Nephron progenitor cell (in vitro differentiated cells): ENCODE measurements around the gene UBE2G2.

Experiments used
- DNase-seq: peaks from one replicate; pipeline ENCODE4 v3.0.0; 2021
- H3K27ac Mint-ChIP-seq: 2 replicates; pipeline ENCODE4 v1.8.0; 2021; ENCODE audit warnings: mild to moderate bottlenecking, moderate library complexity, mixed read lengths
- H3K27me3 Mint-ChIP-seq: 2 replicates; pipeline ENCODE4 v1.8.0; 2021; ENCODE audit warnings: mild to moderate bottlenecking, low read depth, mixed read lengths; ENCODE audit not compliant: poor library complexity
- H3K36me3 Mint-ChIP-seq: 2 replicates; pipeline ENCODE4 v1.8.0; 2021; ENCODE audit warnings: low read depth, mixed read lengths
- H3K4me1 Mint-ChIP-seq: 2 replicates; pipeline ENCODE4 v1.8.0; 2021; ENCODE audit warnings: mixed read lengths
- H3K4me3 Mint-ChIP-seq: 2 replicates; pipeline ENCODE4 v1.8.0; 2021; ENCODE audit warnings: mild to moderate bottlenecking, moderate library complexity, mixed read lengths
- H3K9me3 Mint-ChIP-seq: 2 replicates; pipeline ENCODE4 v1.8.0; 2021; ENCODE audit warnings: mild to moderate bottlenecking, moderate library complexity, mixed read lengths
- TF ChIP-seq, protein P1 (sequence below): fragments of 200-600 bp; sonication (generic); IDR thresholded peaks from 2 replicates; pipeline ENCODE4 v1.5.0; 2021; ENCODE audit warnings: antibody characterized with exemption

Gene UBE2G2

DNA sequence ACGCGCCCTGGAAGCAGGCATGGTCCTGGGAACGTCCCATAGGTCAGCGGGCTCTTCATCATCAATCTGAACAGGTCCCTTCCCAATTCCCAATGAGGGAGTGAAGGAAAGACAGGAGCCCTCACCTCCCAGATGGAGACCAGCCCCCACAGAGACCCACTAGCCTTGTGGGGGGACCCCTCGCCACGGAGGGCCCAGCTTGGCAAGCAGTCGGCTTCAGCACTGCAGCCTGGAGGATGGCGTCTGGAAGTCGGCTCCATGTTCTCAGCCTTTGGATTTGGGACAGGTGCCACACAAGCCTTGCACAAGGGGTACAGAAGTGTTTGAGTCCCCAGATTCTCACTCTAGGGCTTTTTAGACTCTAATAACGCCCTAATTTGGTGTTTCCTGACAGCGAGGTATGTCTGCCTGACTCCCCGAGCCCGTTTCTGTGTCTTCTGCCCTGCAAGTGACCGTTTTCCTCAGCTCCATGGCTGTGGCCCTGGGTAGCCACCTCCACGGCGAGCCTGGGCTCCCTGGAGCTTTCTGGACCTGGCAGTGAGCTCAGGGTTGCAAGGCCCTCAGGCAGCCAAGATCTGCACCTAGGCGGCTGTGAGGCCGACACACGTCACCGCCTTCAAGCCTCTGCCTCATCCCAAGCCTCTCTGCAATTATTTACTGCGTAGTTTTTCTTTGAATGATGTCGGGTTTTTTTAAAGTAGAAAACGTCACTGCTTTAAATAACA is 41.3 kb upstream of the UBE2G2 start:
- H3K36me3 Mint-ChIP-seq = no peaks in the 10 kb centered on the region
- H3K4me3 Mint-ChIP-seq = no peak overlapping the region
- peaks cover 33% of the 10 kb centered on the region for H3K4me1 Mint-ChIP-seq
- H3K27ac Mint-ChIP-seq = no peak overlapping the region
- peaks cover 13% of the 10 kb centered on the region for H3K27me3 Mint-ChIP-seq
- TF ChIP-seq, protein P1, sequence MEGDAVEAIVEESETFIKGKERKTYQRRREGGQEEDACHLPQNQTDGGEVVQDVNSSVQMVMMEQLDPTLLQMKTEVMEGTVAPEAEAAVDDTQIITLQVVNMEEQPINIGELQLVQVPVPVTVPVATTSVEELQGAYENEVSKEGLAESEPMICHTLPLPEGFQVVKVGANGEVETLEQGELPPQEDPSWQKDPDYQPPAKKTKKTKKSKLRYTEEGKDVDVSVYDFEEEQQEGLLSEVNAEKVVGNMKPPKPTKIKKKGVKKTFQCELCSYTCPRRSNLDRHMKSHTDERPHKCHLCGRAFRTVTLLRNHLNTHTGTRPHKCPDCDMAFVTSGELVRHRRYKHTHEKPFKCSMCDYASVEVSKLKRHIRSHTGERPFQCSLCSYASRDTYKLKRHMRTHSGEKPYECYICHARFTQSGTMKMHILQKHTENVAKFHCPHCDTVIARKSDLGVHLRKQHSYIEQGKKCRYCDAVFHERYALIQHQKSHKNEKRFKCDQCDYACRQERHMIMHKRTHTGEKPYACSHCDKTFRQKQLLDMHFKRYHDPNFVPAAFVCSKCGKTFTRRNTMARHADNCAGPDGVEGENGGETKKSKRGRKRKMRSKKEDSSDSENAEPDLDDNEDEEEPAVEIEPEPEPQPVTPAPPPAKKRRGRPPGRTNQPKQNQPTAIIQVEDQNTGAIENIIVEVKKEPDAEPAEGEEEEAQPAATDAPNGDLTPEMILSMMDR = no peak
- no peak for DNase-seq
- no peaks in the 10 kb centered on the region for H3K9me3 Mint-ChIP-seq

DNA sequence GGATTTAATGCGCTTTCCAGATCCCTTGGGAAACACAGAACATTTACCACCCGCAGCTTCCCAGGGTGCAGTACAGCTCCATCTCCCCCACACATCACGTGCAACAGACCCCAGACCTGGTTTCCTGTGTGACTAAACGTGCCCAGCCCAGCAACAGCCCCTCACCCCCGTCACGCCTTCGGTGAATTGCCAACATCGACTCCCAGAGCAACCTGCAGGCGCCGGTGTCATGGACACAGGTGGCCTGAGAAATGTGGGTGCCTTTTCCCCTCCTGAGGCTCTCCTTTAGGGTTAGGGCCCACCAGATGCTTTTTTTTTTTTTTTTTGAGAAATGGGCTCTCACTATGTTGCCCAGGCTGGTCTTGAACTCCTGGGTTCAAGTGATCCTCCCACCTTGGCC is 40.5 kb upstream of the UBE2G2 start:
- H3K36me3 Mint-ChIP-seq = no peaks in the 10 kb centered on the region
- TF ChIP-seq, protein P1 = no peak
- no peaks in the 10 kb centered on the region for H3K9me3 Mint-ChIP-seq
- H3K27ac Mint-ChIP-seq = no peak overlapping the region
- H3K4me1 Mint-ChIP-seq = peaks cover 33% of the 10 kb centered on the region
- H3K27me3 Mint-ChIP-seq = peaks cover 13% of the 10 kb centered on the region
- no peak overlapping the region for H3K4me3 Mint-ChIP-seq
- no peak for DNase-seq

DNA sequence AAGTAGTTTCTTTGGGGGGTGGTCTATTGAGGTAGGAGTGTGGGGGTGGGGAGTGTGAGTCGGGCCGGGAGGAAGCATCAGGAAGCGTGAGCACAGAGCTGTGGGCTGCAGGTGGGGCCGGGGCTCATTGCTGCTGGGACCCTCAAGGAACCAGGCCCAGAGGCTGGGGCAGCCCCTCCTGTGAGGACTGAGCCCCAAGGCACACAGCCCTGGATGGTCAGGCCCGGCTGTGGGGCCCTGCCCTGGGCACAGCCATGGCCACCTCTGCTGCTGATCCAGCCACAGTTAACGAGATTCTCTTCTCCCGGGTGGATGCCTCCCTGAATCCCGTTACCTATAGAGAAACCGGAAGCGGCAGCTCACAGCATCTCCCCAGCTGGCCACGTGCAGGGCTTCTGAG is 39.2 kb upstream of the UBE2G2 start:
- Mint-ChIP-seq H3K27ac (no peak overlapping the region), H3K27me3 (peaks cover 13% of the 10 kb centered on the region), H3K4me3 (no peak overlapping the region), H3K36me3 (no peaks in the 10 kb centered on the region), H3K9me3 (no peaks in the 10 kb centered on the region), H3K4me1 (peaks cover 26% of the 10 kb centered on the region)
- DNase-seq = no peak
- TF ChIP-seq, protein P1 = no peak

DNA sequence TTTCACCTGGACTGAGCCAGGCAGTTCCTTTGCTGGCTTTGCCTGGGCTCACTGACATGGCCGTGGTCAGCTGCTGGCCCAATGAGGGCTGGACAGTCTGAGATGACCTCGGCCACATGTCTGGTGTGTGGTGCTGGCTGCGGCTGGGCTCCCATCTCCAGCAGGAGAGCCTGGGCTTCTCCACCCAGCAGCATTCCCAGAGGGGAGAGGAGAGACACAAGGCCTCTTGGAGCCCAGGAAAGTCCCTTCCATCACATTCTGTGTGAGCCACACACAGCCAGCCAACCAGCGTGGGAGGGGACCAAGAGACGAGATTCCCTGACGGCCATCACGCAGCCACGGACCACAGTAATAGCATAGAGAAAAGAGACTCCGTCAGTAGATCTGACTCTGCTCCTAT is 37.3 kb upstream of the UBE2G2 start:
- Mint-ChIP-seq H3K36me3 (no peaks in the 10 kb centered on the region), H3K27me3 (peaks cover 16% of the 10 kb centered on the region), H3K27ac (no peak overlapping the region), H3K9me3 (no peaks in the 10 kb centered on the region), H3K4me1 (peaks cover 22% of the 10 kb centered on the region), H3K4me3 (no peak overlapping the region)
- DNase-seq = no peak
- TF ChIP-seq, protein P1 = no peak

DNA sequence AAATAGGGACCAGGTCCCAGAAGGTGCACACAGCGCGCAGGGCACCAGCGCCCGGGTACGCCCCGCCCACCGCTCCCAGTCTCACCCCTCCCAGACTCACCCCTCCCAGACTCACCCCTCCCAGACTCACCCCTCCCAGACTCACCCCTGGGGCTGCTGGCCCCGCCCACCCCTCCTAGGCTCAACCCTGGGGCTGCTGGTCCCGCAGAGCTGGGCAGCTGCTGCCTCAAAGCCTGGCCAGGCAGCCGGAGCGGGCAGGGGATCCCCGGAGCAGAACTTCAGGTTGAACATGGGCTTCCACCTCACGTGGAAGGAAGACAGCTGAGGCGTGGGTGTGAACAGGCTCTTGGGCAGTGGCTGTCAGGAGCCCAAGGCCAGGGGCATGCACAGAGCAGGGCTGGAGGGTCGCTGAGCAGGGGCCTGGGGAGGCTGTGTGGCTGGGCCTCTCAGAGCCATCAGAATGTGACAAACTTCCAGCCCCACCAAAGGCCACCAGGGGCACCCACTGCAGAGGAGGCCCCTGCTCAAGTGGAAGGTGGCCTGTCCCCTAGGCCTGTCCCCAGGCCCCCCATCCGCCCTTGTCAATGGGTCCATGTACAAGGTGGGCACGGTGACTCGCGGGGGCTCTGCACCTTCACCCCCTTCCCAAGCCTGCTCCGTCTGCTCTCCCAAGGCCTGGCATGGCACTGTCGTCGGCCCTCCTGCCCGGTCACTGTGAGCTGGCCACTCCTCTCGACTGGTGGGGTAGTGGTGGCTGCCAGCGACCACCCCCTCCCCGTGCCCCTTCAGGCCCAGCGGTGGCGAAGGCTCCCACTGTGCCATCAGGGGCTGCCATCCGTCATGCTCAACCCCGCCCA is 36.6 kb upstream of the UBE2G2 start:
- Mint-ChIP-seq H3K36me3 (no peaks in the 10 kb centered on the region), H3K27me3 (peaks cover 15% of the 10 kb centered on the region), H3K4me1 (peaks cover 20% of the 10 kb centered on the region), H3K4me3 (no peak overlapping the region), H3K9me3 (no peaks in the 10 kb centered on the region), H3K27ac (no peak overlapping the region)
- DNase-seq = no peak
- TF ChIP-seq, protein P1 = no peak
